Tibial nerve (tissue), 3 donors: ENCODE results near the gene LPIN1.

ENCODE experiments used
- POLR2A ChIP-seq, 2 donors: fragments of 450-650 bp; IDR thresholded peaks; one replicate each; pipeline ENCODE4 v1.6.1; 2017; ENCODE audit warnings: antibody characterized with exemption in 2 of 2, mild to moderate bottlenecking in 2 of 2, moderate library complexity in 2 of 2
- TF ChIP-seq, protein P1 (sequence below), 5 experiments: fragments of 200-600 bp in 3 of 5; fragments of 450-650 bp in 2 of 5; sonication (generic) in 3 of 5; IDR thresholded peaks; one replicate each; pipeline ENCODE4 v1.5.1; 2016 to 2019; ENCODE audit warnings: antibody characterized with exemption in 5 of 5, mild to moderate bottlenecking in 3 of 5, moderate library complexity in 2 of 5

DNA sequence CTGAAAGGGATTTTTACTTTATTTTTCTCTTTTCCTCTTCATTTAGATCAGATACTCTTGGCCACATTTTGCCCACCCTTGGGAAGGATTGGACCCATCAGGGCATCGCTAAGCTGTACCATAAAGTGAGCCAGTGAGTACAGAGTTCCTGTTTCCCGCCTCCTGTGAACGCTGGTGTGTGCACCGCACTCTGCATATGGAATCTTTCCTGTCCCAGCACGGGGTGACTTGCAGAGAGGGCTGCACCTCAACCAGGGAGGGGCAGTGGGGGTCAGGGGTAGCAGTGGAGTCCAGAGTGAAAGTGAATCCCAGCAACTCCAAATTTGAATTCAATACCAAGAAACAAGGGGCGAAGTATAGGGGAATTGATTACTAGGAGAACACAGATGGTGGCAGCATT, 58.6 kb downstream of the LPIN1 start:
- no peak for TF ChIP-seq POLR2A (IDR thresholded peaks at IDR 0.05)
- TF ChIP-seq, protein P1, sequence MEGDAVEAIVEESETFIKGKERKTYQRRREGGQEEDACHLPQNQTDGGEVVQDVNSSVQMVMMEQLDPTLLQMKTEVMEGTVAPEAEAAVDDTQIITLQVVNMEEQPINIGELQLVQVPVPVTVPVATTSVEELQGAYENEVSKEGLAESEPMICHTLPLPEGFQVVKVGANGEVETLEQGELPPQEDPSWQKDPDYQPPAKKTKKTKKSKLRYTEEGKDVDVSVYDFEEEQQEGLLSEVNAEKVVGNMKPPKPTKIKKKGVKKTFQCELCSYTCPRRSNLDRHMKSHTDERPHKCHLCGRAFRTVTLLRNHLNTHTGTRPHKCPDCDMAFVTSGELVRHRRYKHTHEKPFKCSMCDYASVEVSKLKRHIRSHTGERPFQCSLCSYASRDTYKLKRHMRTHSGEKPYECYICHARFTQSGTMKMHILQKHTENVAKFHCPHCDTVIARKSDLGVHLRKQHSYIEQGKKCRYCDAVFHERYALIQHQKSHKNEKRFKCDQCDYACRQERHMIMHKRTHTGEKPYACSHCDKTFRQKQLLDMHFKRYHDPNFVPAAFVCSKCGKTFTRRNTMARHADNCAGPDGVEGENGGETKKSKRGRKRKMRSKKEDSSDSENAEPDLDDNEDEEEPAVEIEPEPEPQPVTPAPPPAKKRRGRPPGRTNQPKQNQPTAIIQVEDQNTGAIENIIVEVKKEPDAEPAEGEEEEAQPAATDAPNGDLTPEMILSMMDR (IDR thresholded peaks at IDR 0.05) = no peak
